C4-2B (cell line): ENCODE measurements around the gene NRIP1.

Experiments used
- ZFX ChIP-seq: fragments of 450-650 bp; IDR thresholded peaks from 2 replicates; pipeline ENCODE4 v1.6.1; 2017
- TF ChIP-seq, protein P1 (sequence below): fragments of 450-650 bp; conservative IDR thresholded peaks from 2 replicates; pipeline ENCODE4 v1.5.1; 2017; ENCODE audit warnings: mild to moderate bottlenecking

DNA sequence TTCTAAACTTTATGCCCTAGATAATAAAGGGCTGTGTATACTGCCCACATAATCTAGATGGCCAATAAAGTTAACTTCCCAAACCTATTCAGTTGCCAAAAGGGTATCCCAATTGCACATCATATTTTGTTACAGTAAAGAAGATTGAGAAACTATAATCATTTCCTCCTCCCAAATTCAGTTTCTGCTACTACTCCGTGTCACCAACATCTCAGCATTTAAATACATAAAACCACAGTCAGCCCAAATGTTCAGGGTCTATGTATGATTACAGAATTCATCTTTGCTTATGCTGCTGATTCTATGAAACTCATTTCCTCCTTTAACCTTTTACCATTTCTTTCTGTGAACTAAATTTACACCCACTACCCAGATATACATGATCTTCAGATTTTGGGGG, 28.6 kb downstream of the NRIP1 start:
- no peak for TF ChIP-seq ZFX
- TF ChIP-seq, protein P1, sequence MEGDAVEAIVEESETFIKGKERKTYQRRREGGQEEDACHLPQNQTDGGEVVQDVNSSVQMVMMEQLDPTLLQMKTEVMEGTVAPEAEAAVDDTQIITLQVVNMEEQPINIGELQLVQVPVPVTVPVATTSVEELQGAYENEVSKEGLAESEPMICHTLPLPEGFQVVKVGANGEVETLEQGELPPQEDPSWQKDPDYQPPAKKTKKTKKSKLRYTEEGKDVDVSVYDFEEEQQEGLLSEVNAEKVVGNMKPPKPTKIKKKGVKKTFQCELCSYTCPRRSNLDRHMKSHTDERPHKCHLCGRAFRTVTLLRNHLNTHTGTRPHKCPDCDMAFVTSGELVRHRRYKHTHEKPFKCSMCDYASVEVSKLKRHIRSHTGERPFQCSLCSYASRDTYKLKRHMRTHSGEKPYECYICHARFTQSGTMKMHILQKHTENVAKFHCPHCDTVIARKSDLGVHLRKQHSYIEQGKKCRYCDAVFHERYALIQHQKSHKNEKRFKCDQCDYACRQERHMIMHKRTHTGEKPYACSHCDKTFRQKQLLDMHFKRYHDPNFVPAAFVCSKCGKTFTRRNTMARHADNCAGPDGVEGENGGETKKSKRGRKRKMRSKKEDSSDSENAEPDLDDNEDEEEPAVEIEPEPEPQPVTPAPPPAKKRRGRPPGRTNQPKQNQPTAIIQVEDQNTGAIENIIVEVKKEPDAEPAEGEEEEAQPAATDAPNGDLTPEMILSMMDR: no peak
